K562 (cell line): ENCODE measurements around the gene HIGD1C. TPM values are rescaled to one million over a fixed set of nuclear protein-coding genes. Genes with fewer than 3 reads are reported as not detected.

Experiments used
- ARID1B ChIP-seq: fragments of 450-650 bp; IDR thresholded peaks from 2 replicates; pipeline ENCODE4 v1.6.1; 2016; ENCODE audit warnings: antibody characterized with exemption, mild to moderate bottlenecking, inconsistent platforms
- ATF7 ChIP-seq: fragments of 450-650 bp; IDR thresholded peaks from 2 replicates; pipeline ENCODE4 v1.7.1; 2014; ENCODE audit warnings: mild to moderate bottlenecking, moderate library complexity
- CBFB ChIP-seq: sonication (generic); formaldehyde crosslinking; IDR thresholded peaks from 2 replicates; pipeline ENCODE4 v1.4.0; 2020; ENCODE audit warnings: mild to moderate bottlenecking, missing genetic modification reagents
- E2F4 ChIP-seq: sonication (generic); formaldehyde crosslinking; IDR thresholded peaks from 2 replicates; pipeline ENCODE4 v1.8.0; 2022; ENCODE audit warnings: mild to moderate bottlenecking, low read depth, missing genetic modification reagents
- GATAD2B ChIP-seq: fragments of 450-650 bp; IDR thresholded peaks from 2 replicates; pipeline ENCODE4 v1.6.1; 2017; ENCODE audit warnings: mild to moderate bottlenecking, borderline replicate concordance
- HOMEZ ChIP-seq: fragments of 250-450 bp; sonication (Bioruptor Pico); IDR thresholded peaks from 2 replicates; pipeline ENCODE4 v1.4.0; 2020; ENCODE audit warnings: mild to moderate bottlenecking, moderate library complexity
- HSF4 ChIP-seq: fragments of 250-450 bp; sonication (Bioruptor Pico); IDR thresholded peaks from 2 replicates; pipeline ENCODE4 v2.1.2; 2022; ENCODE audit warnings: mild to moderate bottlenecking, moderate library complexity, borderline replicate concordance
- LEF1 ChIP-seq: fragments of 450-650 bp; IDR thresholded peaks from 2 replicates; pipeline ENCODE4 v1.6.1; 2016; ENCODE audit warnings: mild to moderate bottlenecking
- MCM3 ChIP-seq: fragments of 450-650 bp; IDR thresholded peaks from 2 replicates; pipeline ENCODE4 v1.6.1; 2016
- MEF2D ChIP-seq: conservative IDR thresholded peaks from 2 replicates; pipeline ENCODE4 v1.6.1; 2016; ENCODE audit warnings: low read depth, missing genetic modification characterization, missing compliant biosample characterization
- NFRKB ChIP-seq: fragments of 450-650 bp; IDR thresholded peaks from 2 replicates; pipeline ENCODE4 v1.6.1; 2016; ENCODE audit warnings: low read depth
- NR2C2 ChIP-seq, 2 experiments: fragments of 200-800 bp in 1 of 2; sonication (Bioruptor generic) in 1 of 2; sonication (generic) in 1 of 2; formaldehyde crosslinking in 1 of 2; IDR thresholded peaks; 2 replicates each; pipeline versions ENCODE4 v1.6.1 to v1.8.0; 2016 to 2022; ENCODE audit warnings: mild to moderate bottlenecking in 1 of 2, missing compliant biosample characterization in 1 of 2, missing genetic modification characterization in 1 of 2, missing genetic modification reagents in 1 of 2
- PCBP1 ChIP-seq: fragments of 200-400 bp; formaldehyde crosslinking; IDR thresholded peaks from 2 replicates; pipeline ENCODE4 v1.6.1; 2018; ENCODE audit warnings: mild to moderate bottlenecking, low read depth, low read length; ENCODE audit not compliant: poor library complexity, severe bottlenecking
- PTTG1 ChIP-seq: fragments of 450-650 bp; IDR thresholded peaks from 2 replicates; pipeline ENCODE4 v1.6.1; 2016; ENCODE audit warnings: low read depth, mild to moderate bottlenecking, missing genetic modification characterization, missing compliant biosample characterization
- PYGO2 ChIP-seq: fragments of 450-650 bp; IDR thresholded peaks from 2 replicates; pipeline ENCODE4 v1.6.1; 2016; ENCODE audit warnings: mild to moderate bottlenecking, missing genetic modification characterization, moderate library complexity, missing compliant biosample characterization
- SMARCC2 ChIP-seq: fragments of 450-650 bp; IDR thresholded peaks from 2 replicates; pipeline ENCODE4 v1.6.1; 2017; ENCODE audit warnings: antibody characterized with exemption, moderate library complexity, mild to moderate bottlenecking, low read depth
- SOX6 ChIP-seq: fragments of 450-650 bp; IDR thresholded peaks from 2 replicates; pipeline ENCODE4 v1.6.1; 2014; ENCODE audit warnings: mild to moderate bottlenecking
- SPI1 ChIP-seq: IDR thresholded peaks from 2 replicates; pipeline ENCODE4 v1.6.1; 2011; ENCODE audit warnings: low read depth, low read length, control low read depth, borderline replicate concordance
- TRIM24 ChIP-seq, 2 experiments: fragments of 450-650 bp; IDR thresholded peaks; 2 replicates each; pipeline ENCODE4 v1.6.1; 2016
- ZBTB9 ChIP-seq: fragments of 450-650 bp; formaldehyde crosslinking; IDR thresholded peaks from 2 replicates; pipeline ENCODE4 v1.4.0; 2020; ENCODE audit warnings: mild to moderate bottlenecking, moderate library complexity
- ZNF134 ChIP-seq: fragments of 250-450 bp; sonication (Bioruptor Pico); conservative IDR thresholded peaks from 2 replicates; pipeline ENCODE4 v1.4.0; 2020
- ZNF232 ChIP-seq: sonication (generic); formaldehyde crosslinking; IDR thresholded peaks from 2 replicates; pipeline ENCODE4 v1.8.0; 2022; ENCODE audit warnings: mild to moderate bottlenecking, missing genetic modification reagents
- ZNF561 ChIP-seq: fragments of 450-650 bp; formaldehyde crosslinking; conservative IDR thresholded peaks from 2 replicates; pipeline ENCODE4 v1.4.0; 2020; ENCODE audit warnings: mild to moderate bottlenecking, moderate library complexity
- polyA plus RNA-seq, 8 experiments: library from polyadenylated mRNA; depleted of rRNA in 4 of 8; stranded (reverse) in 5 of 8; unstranded in 3 of 8; fragments of >200 nt; fragmentation: Nextera tagmentation in 2 of 8; fragmentation: Illumina TruSeq in 1 of 8; extraction: Ambion mirVana in 2 of 8; extraction: Trizol in 1 of 8; gene quantifications; 2 replicates each; pipeline versions ENCODE4 v1.2.1 to v1.2.3, GENCODE V29; 2011 to 2014; ENCODE audit warnings: inconsistent platforms in 1 of 8, missing spikeins in 1 of 8
- total RNA-seq, 7 experiments: library from RNA; depleted of rRNA in 6 of 7; stranded (reverse); fragments of >200 nt in 6 of 7; fragmentation: Illumina TruSeq in 2 of 7; extraction: Trizol in 2 of 7; gene quantifications; 2 replicates each; pipeline versions ENCODE4 v1.2.1 to v1.2.3, GENCODE V29; 2011 to 2021; ENCODE audit warnings: low replicate concordance in 1 of 7
- TF ChIP-seq, protein P1 (sequence below): fragments of 250-450 bp; sonication (Bioruptor Pico); IDR thresholded peaks from 2 replicates; pipeline ENCODE4 v1.5.0; 2022; ENCODE audit warnings: mild to moderate bottlenecking

The HIGD1C gene
- total and polyA plus RNA-seq, 9 of the 15 experiments (the other 6 are each of a cell fraction or from before 2014, with no cell fraction given): not detected

- TF ChIP-seq SMARCC2: peak; percentile 36; the same call in 1 of the 2 replicates
- no peak for TF ChIP-seq SPI1
- TF ChIP-seq HSF4 (CRISPR knock-in tag): no peak
- no peak for TF ChIP-seq PTTG1 (tag)
- TF ChIP-seq ZNF232 (CRISPR knock-in tag): no peak
- peak; percentile 40 to 59; a peak in 2 of 4 replicates for TF ChIP-seq TRIM24 (IDR thresholded peaks at IDR 0.05)
- TF ChIP-seq MEF2D (tag): peak; percentile 81
- TF ChIP-seq PCBP1: no peak
- TF ChIP-seq NFRKB: no peak
- TF ChIP-seq PYGO2 (tag): no peak
- TF ChIP-seq ZNF561 (CRISPR knock-in tag): no peak
- TF ChIP-seq ARID1B: peak; percentile 80
- no peak for TF ChIP-seq E2F4 (CRISPR knock-in tag)
- no peak for TF ChIP-seq NR2C2 (CRISPR knock-in tag; IDR thresholded peaks at IDR 0.05)
- TF ChIP-seq NR2C2 (tag; IDR thresholded peaks at IDR 0.05): no peak
- no peak for TF ChIP-seq HOMEZ (CRISPR knock-in tag)
- TF ChIP-seq CBFB (CRISPR knock-in tag): no peak
- TF ChIP-seq, protein P1, sequence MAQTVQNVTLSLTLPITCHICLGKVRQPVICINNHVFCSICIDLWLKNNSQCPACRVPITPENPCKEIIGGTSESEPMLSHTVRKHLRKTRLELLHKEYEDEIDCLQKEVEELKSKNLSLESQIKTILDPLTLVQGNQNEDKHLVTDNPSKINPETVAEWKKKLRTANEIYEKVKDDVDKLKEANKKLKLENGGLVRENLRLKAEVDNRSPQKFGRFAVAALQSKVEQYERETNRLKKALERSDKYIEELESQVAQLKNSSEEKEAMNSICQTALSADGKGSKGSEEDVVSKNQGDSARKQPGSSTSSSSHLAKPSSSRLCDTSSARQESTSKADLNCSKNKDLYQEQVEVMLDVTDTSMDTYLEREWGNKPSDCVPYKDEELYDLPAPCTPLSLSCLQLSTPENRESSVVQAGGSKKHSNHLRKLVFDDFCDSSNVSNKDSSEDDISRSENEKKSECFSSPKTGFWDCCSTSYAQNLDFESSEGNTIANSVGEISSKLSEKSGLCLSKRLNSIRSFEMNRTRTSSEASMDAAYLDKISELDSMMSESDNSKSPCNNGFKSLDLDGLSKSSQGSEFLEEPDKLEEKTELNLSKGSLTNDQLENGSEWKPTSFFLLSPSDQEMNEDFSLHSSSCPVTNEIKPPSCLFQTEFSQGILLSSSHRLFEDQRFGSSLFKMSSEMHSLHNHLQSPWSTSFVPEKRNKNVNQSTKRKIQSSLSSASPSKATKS (CRISPR knock-in tag): no peak
- no peak for TF ChIP-seq GATAD2B
- no peak for TF ChIP-seq ZNF134 (CRISPR knock-in tag)
- TF ChIP-seq SOX6: peak; percentile 96
- peak; percentile 54; the same call in 1 of the 2 replicates for TF ChIP-seq ATF7
- TF ChIP-seq MCM3: no peak
- peak; percentile 66 for TF ChIP-seq LEF1
- TF ChIP-seq ZBTB9 (CRISPR knock-in tag): no peak
Measured at GRCh38 chr12:50936821-50937530, 15.4 kb upstream of the HIGD1C start (continued).
